Gastrocnemius medialis (tissue), 4 donors: ENCODE data around the gene GRIP2. TPM values are rescaled to one million over a fixed set of nuclear protein-coding genes. Genes with fewer than 3 reads are reported as not detected.

Experiments used
- ATAC-seq, 2 donors: fragments of 150-250 bp; one replicate each; pipeline ENCODE4 v1.9.1; 2016
- DNase-seq, 2 donors: peaks; one replicate each; pipeline ENCODE4 v3.0.0-alpha.2; 2019
- H3K27ac ChIP-seq, 4 donors: fragments of 200-600 bp; sonication (generic); 1 replicate in 1 of 4; 2 replicates in 3 of 4; pipeline ENCODE4 v1.5.1; 2016 to 2018; ENCODE audit warnings: mild to moderate bottlenecking in 2 of 4, moderate library complexity in 1 of 4
- H3K27me3 ChIP-seq, 3 donors: fragments of 200-600 bp; sonication (generic) in 2 of 3; 1 replicate in 1 of 3; 2 replicates in 2 of 3; pipeline versions ENCODE4 v1.5.1 to v1.6.0; 2016 to 2019; ENCODE audit warnings: mild to moderate bottlenecking in 1 of 3, moderate library complexity in 1 of 3
- H3K36me3 ChIP-seq, 2 donors: fragments of 200-600 bp; sonication (generic) in 1 of 2; one replicate each; pipeline ENCODE4 v1.5.1; 2017 to 2018
- H3K4me1 ChIP-seq, 2 donors: fragments of 200-600 bp; sonication (generic) in 1 of 2; one replicate each; pipeline ENCODE4 v1.5.1; 2016 to 2017; ENCODE audit warnings: mild to moderate bottlenecking in 2 of 2
- H3K4me3 ChIP-seq, 4 donors: fragments of 200-600 bp; sonication (generic) in 3 of 4; 1 replicate in 1 of 4; 2 replicates in 3 of 4; pipeline ENCODE4 v1.5.1; 2016 to 2019; ENCODE audit warnings: mild to moderate bottlenecking in 2 of 4
- H3K9me3 ChIP-seq, 3 donors: fragments of 200-600 bp; sonication (generic) in 2 of 3; 1 replicate in 1 of 3; 2 replicates in 2 of 3; pipeline ENCODE4 v1.5.1; 2016 to 2019
- CTCF ChIP-seq, 5 experiments: fragments of 450-650 bp in 3 of 5; fragments of 200-600 bp in 2 of 5; sonication (generic) in 2 of 5; IDR thresholded peaks in 4 of 5; conservative IDR thresholded peaks in 1 of 5; 1 replicate in 4 of 5; 2 replicates in 1 of 5; pipeline ENCODE4 v1.5.1; 2016 to 2019; ENCODE audit warnings: antibody characterized with exemption in 5 of 5, mild to moderate bottlenecking in 3 of 5, moderate library complexity in 3 of 5
- POLR2A ChIP-seq, 2 donors: fragments of 450-650 bp; IDR thresholded peaks; one replicate each; pipeline ENCODE4 v1.6.1; 2017; ENCODE audit warnings: antibody characterized with exemption in 2 of 2, mild to moderate bottlenecking in 2 of 2, moderate library complexity in 2 of 2
- in situ Hi-C, 4 donors: fragments of 200-750 bp; cut with MboI; loops; one replicate each; pipeline versions ENCODE4 v1.15.0 to v1.8.0; 2017; ENCODE audit warnings: low sequenced_read_pairs in 4 of 4
- intact Hi-C: fragments of 100-400 bp; cut with DNase I; formaldehyde crosslinking; loops from one replicate; pipeline ENCODE4 v1.15.1; 2023; ENCODE audit warnings: low total_unique reads
- total RNA-seq, 4 donors: library from RNA; depleted of rRNA; stranded (reverse); fragments of >200 nt; gene quantifications; one replicate each; pipeline versions ENCODE4 v1.1.0 to v1.2.3, GENCODE V29; 2016

Gene GRIP2
- total RNA-seq, 4 donors from 2014 or later = 2.8 to 12.6 (median 4.6) TPM

- in situ Hi-C loops (loop anchor here in 1 of 4 donors (25.0 kb wide), 1 partner anchor 606 kb away; the partner anchor contains the start of gene WNT7A), intact Hi-C loops (no loop called here)
- DNase-seq (peak in 1 of 2 donors; percentile 9), ATAC-seq (peak in 1 of 2 donors; percentile 6)
- TF ChIP-seq POLR2A (IDR thresholded peaks at IDR 0.05) = no peak
- TF ChIP-seq CTCF (IDR thresholded peaks at IDR 0.05 in 4 of 5, conservative IDR thresholded peaks at IDR 0.05 in 1 of 5) = no peak
- Histone ChIP-seq H3K36me3 (peaks cover 0 to 59% of the 10 kb centered on the region in 2 donors), H3K27ac (no peak overlapping the region), H3K4me1 (peaks cover 0 to 3% of the 10 kb centered on the region in 2 donors), H3K9me3 (no peaks in the 10 kb centered on the region), H3K27me3 (no peaks in the 10 kb centered on the region), H3K4me3 (no peak overlapping the region)
Measured at GRCh38 chr3:14492948-14493881, 46.9 kb downstream of the GRIP2 start.

GRCh38 chr3:14491396-14492190 lies 48.5 kb downstream of the GRIP2 start:
- no peak for ATAC-seq
- peaks cover 0 to 53% of the 10 kb centered on the region in 2 donors for H3K36me3 ChIP-seq

GRCh38 chr3:14490831-14491230 lies 49.3 kb downstream of the GRIP2 start:
- H3K4me1 ChIP-seq = peaks cover 0 to 3% of the 10 kb centered on the region in 2 donors
- no peaks in the 10 kb centered on the region for H3K9me3 ChIP-seq
- no peak overlapping the region for H3K27ac ChIP-seq
- ATAC-seq = no peak
- DNase-seq = no peak
- intact Hi-C loops = no loop called here
- H3K4me3 ChIP-seq = no peak overlapping the region
- TF ChIP-seq POLR2A (IDR thresholded peaks at IDR 0.05) = no peak
- TF ChIP-seq CTCF (IDR thresholded peaks at IDR 0.05 in 4 of 5, conservative IDR thresholded peaks at IDR 0.05 in 1 of 5) = no peak
- peaks cover 0 to 53% of the 10 kb centered on the region in 2 donors for H3K36me3 ChIP-seq
- in situ Hi-C loops = loop anchor here in 1 of 4 donors (25.0 kb wide), 1 partner anchor 604 kb away; the partner anchor contains the start of gene WNT7A
- no peaks in the 10 kb centered on the region for H3K27me3 ChIP-seq

More at GRCh38 chr3:14491396-14492190, 48.5 kb downstream of the GRIP2 start:
- no peak overlapping the region for H3K27ac ChIP-seq
- H3K27me3 ChIP-seq = no peaks in the 10 kb centered on the region
- peaks cover 0 to 3% of the 10 kb centered on the region in 2 donors for H3K4me1 ChIP-seq
- in situ Hi-C loops = loop anchor here in 1 of 4 donors (25.0 kb wide), 1 partner anchor 604 kb away; the partner anchor contains the start of gene WNT7A
- DNase-seq = no peak
- no peak overlapping the region for H3K4me3 ChIP-seq
- TF ChIP-seq CTCF (IDR thresholded peaks at IDR 0.05 in 4 of 5, conservative IDR thresholded peaks at IDR 0.05 in 1 of 5) (no peak), POLR2A (IDR thresholded peaks at IDR 0.05) (no peak)
- intact Hi-C loops = no loop called here
- H3K9me3 ChIP-seq = no peaks in the 10 kb centered on the region

GRCh38 chr3:14490255-14490654 lies 49.9 kb downstream of the GRIP2 start:
- DNase-seq (no peak), ATAC-seq (no peak)
- intact Hi-C loops = no loop called here
- in situ Hi-C loops = loop anchor here in 1 of 4 donors (25.0 kb wide), 1 partner anchor 603 kb away; the partner anchor contains the start of gene WNT7A
- TF ChIP-seq POLR2A (IDR thresholded peaks at IDR 0.05) (no peak), CTCF (IDR thresholded peaks at IDR 0.05 in 4 of 5, conservative IDR thresholded peaks at IDR 0.05 in 1 of 5) (no peak)
- Histone ChIP-seq H3K27me3 (no peaks in the 10 kb centered on the region), H3K4me3 (no peak overlapping the region), H3K36me3 (peaks cover 0 to 53% of the 10 kb centered on the region in 2 donors), H3K9me3 (no peaks in the 10 kb centered on the region), H3K4me1 (peaks cover 0 to 3% of the 10 kb centered on the region in 2 donors), H3K27ac (no peak overlapping the region)
